Measurements from ENCODE around the gene MINK1. TPM values are rescaled to one million over a fixed set of nuclear protein-coding genes. Genes with fewer than 3 reads are reported as not detected.

Gene MINK1
- total RNA-seq, 2 experiments from 2014 or later = 40.6 to 62.5 TPM

GRCh38 chr17:4812690-4813089 lies 20.4 kb upstream of the MINK1 start:
- peaks cover 4% of the 10 kb centered on the region for H3K4me1 ChIP-seq (ENCODE audit: insufficient read depth, low read length, poor library complexity, severe bottlenecking)
- no peaks in the 10 kb centered on the region for H3K9me3 ChIP-seq (ENCODE audit: low read length)
- no peaks in the 10 kb centered on the region for H4K20me1 ChIP-seq (ENCODE audit: insufficient read depth, low read length)
- H3K9me2 ChIP-seq (ENCODE audit: insufficient read depth, low read length) = no peaks in the 10 kb centered on the region
- no peak overlapping the region for H3K4me3 ChIP-seq (ENCODE audit: low read depth, low read length, poor library complexity, severe bottlenecking)
- TF ChIP-seq CTCF (conservative IDR thresholded peaks at IDR 0.05; ENCODE audit: low read length) (no peak), EZH2phosphoT487 (IDR thresholded peaks at IDR 0.05; ENCODE audit: borderline replicate concordance, low read depth, low read length) (no peak)
- ChIA-PET POLR2A (interaction anchor here (0.6 kb wide), 1 partner anchor 116 kb away, joined by 7 read pairs; no protein-coding TSS in a partner anchor), CTCF (ENCODE audit: unreplicated experiment) (no interaction called here)
- H2AFZ ChIP-seq (ENCODE audit: low read length) = no peak overlapping the region
- no peak overlapping the region for H3K27ac ChIP-seq (ENCODE audit: low read depth, low read length, poor library complexity, severe bottlenecking)
- no peaks in the 10 kb centered on the region for H3K36me3 ChIP-seq (ENCODE audit: insufficient read depth, low read length)
- intact Hi-C loops (cut with micrococcal nuclease; ENCODE audit: unreplicated experiment) = no loop called here
- no peak overlapping the region for H3K4me2 ChIP-seq (ENCODE audit: low read length)
- BruUV-seq (replicated peaks) = no TSS peak
- no peaks in the 10 kb centered on the region for H3K79me2 ChIP-seq (ENCODE audit: insufficient read depth, low read depth, low read length)
- no peak for DNase-seq (ENCODE audit: low spot score)

GRCh38 chr17:4815043-4815675 lies 18.0 kb upstream of the MINK1 start:
- H3K9me2 ChIP-seq (ENCODE audit: insufficient read depth, low read length) = no peaks in the 10 kb centered on the region
- CTCF ChIA-PET (ENCODE audit: unreplicated experiment) = no interaction called here
- POLR2A ChIA-PET = interaction anchor here (0.6 kb wide), 1 partner anchor 52 kb away, joined by 3 read pairs; no protein-coding TSS in a partner anchor
- H3K79me2 ChIP-seq (ENCODE audit: insufficient read depth, low read depth, low read length) = no peaks in the 10 kb centered on the region
- no TSS peak for BruUV-seq (replicated peaks)
- no peaks in the 10 kb centered on the region for H3K36me3 ChIP-seq (ENCODE audit: insufficient read depth, low read length)
- TF ChIP-seq CTCF (conservative IDR thresholded peaks at IDR 0.05; ENCODE audit: low read length) (0 out of 2 replicates have a peak, but pooled peaks have one; percentile 17), EZH2phosphoT487 (IDR thresholded peaks at IDR 0.05; ENCODE audit: borderline replicate concordance, low read depth, low read length) (no peak)
- H3K4me1 ChIP-seq (ENCODE audit: insufficient read depth, low read length, poor library complexity, severe bottlenecking) = no peaks in the 10 kb centered on the region
- no peak for DNase-seq (ENCODE audit: low spot score)
- H3K27ac ChIP-seq (ENCODE audit: low read depth, low read length, poor library complexity, severe bottlenecking) = no peak overlapping the region
- no peaks in the 10 kb centered on the region for H3K9me3 ChIP-seq (ENCODE audit: low read length)
- H2AFZ ChIP-seq (ENCODE audit: low read length) = no peak overlapping the region
- no peaks in the 10 kb centered on the region for H4K20me1 ChIP-seq (ENCODE audit: insufficient read depth, low read length)
- H3K4me2 ChIP-seq (ENCODE audit: low read length) = no peak overlapping the region
- H3K4me3 ChIP-seq (ENCODE audit: low read depth, low read length, poor library complexity, severe bottlenecking) = no peak overlapping the region
- intact Hi-C loops (cut with micrococcal nuclease; ENCODE audit: unreplicated experiment) = no loop called here

- Histone ChIP-seq H3K9me3 (ENCODE audit: low read length) (no peaks in the 10 kb centered on the region), H3K9me2 (ENCODE audit: insufficient read depth, low read length) (no peaks in the 10 kb centered on the region), H4K20me1 (ENCODE audit: insufficient read depth, low read length) (no peaks in the 10 kb centered on the region), H3K4me3 (ENCODE audit: low read depth, low read length, poor library complexity, severe bottlenecking) (no peak overlapping the region), H3K4me2 (ENCODE audit: low read length) (no peak overlapping the region), H3K27ac (ENCODE audit: low read depth, low read length, poor library complexity, severe bottlenecking) (no peak overlapping the region), H2AFZ (ENCODE audit: low read length) (no peak overlapping the region), H3K79me2 (ENCODE audit: insufficient read depth, low read depth, low read length) (no peaks in the 10 kb centered on the region), H3K4me1 (ENCODE audit: insufficient read depth, low read length, poor library complexity, severe bottlenecking) (no peaks in the 10 kb centered on the region), H3K36me3 (ENCODE audit: insufficient read depth, low read length) (no peaks in the 10 kb centered on the region)
- no TSS peak for BruUV-seq (replicated peaks)
- POLR2A ChIA-PET = interaction anchor here (0.5 kb wide), 1 partner anchor 9 kb away, joined by 3 read pairs; no protein-coding TSS in a partner anchor
- no peak for DNase-seq (ENCODE audit: low spot score)
- no peak for TF ChIP-seq EZH2phosphoT487 (IDR thresholded peaks at IDR 0.05; ENCODE audit: borderline replicate concordance, low read depth, low read length)
- TF ChIP-seq CTCF (conservative IDR thresholded peaks at IDR 0.05; ENCODE audit: low read length) = no peak
- intact Hi-C loops (cut with micrococcal nuclease; ENCODE audit: unreplicated experiment) = no loop called here
- CTCF ChIA-PET (ENCODE audit: unreplicated experiment) = no interaction called here
These were observed 16.3 kb upstream of the MINK1 start for GRCh38 chr17:4816826-4817225.
